ENCODE results near the gene C1QTNF1. TPM values are rescaled to one million over a fixed set of nuclear protein-coding genes. Genes with fewer than 3 reads are reported as not detected.

C1QTNF1 gene
- total and polyA plus RNA-seq, 2 donors (not counting 1 experiment from before 2014, with no cell fraction given) = not detected

- no peak overlapping the region for H3K27ac Mint-ChIP-seq
- WGBS (ENCODE audit: insufficient coverage) = 91% methylated on average over 27 of the region's 30 CpGs
Observed at GRCh38 chr17:78974635-78975591, 49.1 kb upstream of the C1QTNF1 start.

More at GRCh38 chr17:78974635-78975591, 49.1 kb upstream of the C1QTNF1 start:
- H2AFZ ChIP-seq (ENCODE audit: insufficient read depth, low read depth, low read length, poor library complexity, severe bottlenecking) = no peak overlapping the region
- no peak overlapping the region for H3K4me3 ChIP-seq (ENCODE audit: control extremely low read depth in 1 of 5, extremely low read depth in 1 of 5, insufficient read depth in 1 of 5, low read depth in 2 of 5, low read length in 4 of 5)
- ChIA-PET CTCF (interaction anchor here (1.0 kb wide), 1 partner anchor 108 kb away, joined by 3 read pairs; no protein-coding TSS in a partner anchor), POLR2A (interaction anchor here (0.6 kb wide), 1 partner anchor 38 kb away, joined by 9 read pairs; no protein-coding TSS in a partner anchor)
- no peaks in the 10 kb centered on the region for H3K36me3 ChIP-seq (replicated peaks in 1 of 2; ENCODE audit: control extremely low read depth in 1 of 2, control insufficient read depth in 1 of 2, extremely low read depth in 1 of 2, insufficient read depth in 2 of 2, low read length in 1 of 2)
- no peak for DNase-seq
- peaks cover 3% of the 10 kb centered on the region for H3K27me3 Mint-ChIP-seq
- H3K4me2 ChIP-seq (replicated peaks; ENCODE audit: low read depth, low read length, poor library complexity, severe bottlenecking) = no peak overlapping the region
- no peaks in the 10 kb centered on the region for H3K27me3 ChIP-seq (replicated peaks in 1 of 4; ENCODE audit: control extremely low read depth in 1 of 4, control insufficient read depth in 3 of 4, insufficient read depth in 4 of 4, low read length in 3 of 4)
- H3K79me2 ChIP-seq (ENCODE audit: control insufficient read depth, insufficient read depth, low read length) = no peaks in the 10 kb centered on the region
- H3K9me3 Mint-ChIP-seq (ENCODE audit: insufficient read depth) = no peaks in the 10 kb centered on the region
- ATAC-seq (ENCODE audit: low read depth) = no peak
- no peak overlapping the region for H3K4me3 Mint-ChIP-seq
- H3K27ac ChIP-seq (ENCODE audit: low read length in 2 of 2) = no peak overlapping the region
- TF ChIP-seq CTCF (IDR thresholded peaks at IDR 0.05) = no peak
- TF ChIP-seq EZH2 (IDR thresholded peaks at IDR 0.05; ENCODE audit: borderline replicate concordance, insufficient read depth, low read depth, low read length, poor library complexity, severe bottlenecking) = no peak
- H4K20me1 ChIP-seq (ENCODE audit: control insufficient read depth, insufficient read depth, low read length, poor library complexity, severe bottlenecking) = no peaks in the 10 kb centered on the region
- H3K4me1 ChIP-seq (ENCODE audit: control insufficient read depth in 2 of 2, insufficient read depth in 2 of 2, low read length in 2 of 2) = peaks cover 11 to 31% of the 10 kb centered on the region in 2 donors
- H3K4me1 Mint-ChIP-seq = peaks cover 14% of the 10 kb centered on the region
- intact Hi-C loops (cut with micrococcal nuclease) = no loop called here
- H3K9ac ChIP-seq (ENCODE audit: low read length) = no peak overlapping the region
- no peaks in the 10 kb centered on the region for H3K9me3 ChIP-seq (ENCODE audit: control extremely low read depth in 1 of 3, control insufficient read depth in 2 of 3, insufficient read depth in 1 of 3, low read length in 2 of 3)

Data from B cell (primary cell).